Measurements from ENCODE around the gene RYR2. TPM values are rescaled to one million over a fixed set of nuclear protein-coding genes. Genes with fewer than 3 reads are reported as not detected.

The RYR2 gene
- total and polyA plus RNA-seq, 2 of the 8 experiments (the other 6 are each of a cell fraction or from before 2014, with no cell fraction given), result 1.3 to 4.4 TPM

DNA sequence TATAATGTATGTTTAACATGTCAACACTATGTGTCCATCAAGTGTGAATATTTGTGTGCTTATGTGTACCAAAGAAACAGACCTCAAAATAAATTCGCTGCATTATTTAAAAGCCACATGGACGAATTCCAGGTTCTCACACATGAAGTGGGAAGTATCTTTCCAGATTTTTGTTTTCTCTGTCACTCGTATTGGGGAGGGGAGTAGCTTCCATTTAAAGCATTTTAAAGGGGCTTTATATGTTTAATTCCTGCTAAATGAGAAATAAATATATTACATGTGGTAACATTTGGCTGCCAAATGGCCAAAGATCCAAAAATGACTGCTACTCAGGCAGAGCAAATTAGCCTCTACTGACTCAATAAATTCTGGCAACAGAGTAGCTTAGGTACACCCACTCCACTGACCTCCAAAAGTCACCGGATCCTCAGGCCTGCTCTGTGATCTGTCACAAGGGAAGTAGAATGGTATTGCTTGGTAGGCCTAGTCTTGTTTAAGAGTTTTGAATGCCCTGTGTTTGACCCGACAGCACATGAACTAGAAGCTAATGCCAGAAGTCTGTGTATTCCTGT is 670.7 kb downstream of the RYR2 start:
- no peaks in the 10 kb centered on the region for H3K79me1 ChIP-seq (ENCODE audit: low read depth, low read length)
- H3K4me3 ChIP-seq (ENCODE audit: extremely low read depth in 1 of 4, insufficient read depth in 2 of 4, low read depth in 3 of 4, low read length in 4 of 4), result no peak overlapping the region
- H3K56ac ChIP-seq (replicated peaks; ENCODE audit: insufficient read length, low read depth, low read length), result no peak overlapping the region
- H4K5ac ChIP-seq (ENCODE audit: insufficient read length, low read depth, low read length), result no peak overlapping the region
- no peak overlapping the region for H4K91ac ChIP-seq (replicated peaks; ENCODE audit: insufficient read length, low read length)
- H2BK5ac ChIP-seq (ENCODE audit: low read depth, low read length), result no peak overlapping the region
- no peak overlapping the region for H2BK120ac ChIP-seq (replicated peaks; ENCODE audit: low read depth, low read length)
- 97% methylated on average over 5 of the region's 5 CpGs; no CpG with 5 or more reads in 1 of the 2 experiments for WGBS, 2 experiments (ENCODE audit: extremely low coverage in 1 of 2, insufficient coverage in 1 of 2, insufficient read length in 1 of 2, insufficient replicate concordance in 2 of 2, low coverage in 1 of 2, low lambda C conversion rate in 2 of 2, missing lambda C conversion rate in 1 of 2)
- H2BK12ac ChIP-seq (ENCODE audit: low read depth, low read length), result no peak overlapping the region
- no peaks in the 10 kb centered on the region for H4K20me1 ChIP-seq (replicated peaks in 1 of 2; ENCODE audit: control insufficient read depth in 1 of 2, insufficient read depth in 2 of 2, low read length in 2 of 2)
- no peak overlapping the region for H4K8ac ChIP-seq (ENCODE audit: extremely low read depth, insufficient read depth, low read length)
- no peaks in the 10 kb centered on the region for H3K79me2 ChIP-seq (ENCODE audit: control insufficient read depth in 1 of 2, insufficient read depth in 2 of 2, low read length in 2 of 2)
- H3K9ac ChIP-seq (replicated peaks in 1 of 4; ENCODE audit: extremely low read depth in 1 of 4, low read depth in 3 of 4, low read length in 3 of 4), result no peak overlapping the region
- H3K4me2 ChIP-seq (ENCODE audit: insufficient read depth in 1 of 2, low read depth in 2 of 2, low read length in 2 of 2), result no peak overlapping the region
- no peaks in the 10 kb centered on the region for H3K36me3 ChIP-seq (ENCODE audit: control insufficient read depth in 2 of 4, insufficient read depth in 4 of 4, low read length in 3 of 4)
- no peak overlapping the region for H3K4ac ChIP-seq (replicated peaks; ENCODE audit: insufficient read length, low read depth, low read length)
- H3K27me3 ChIP-seq (replicated peaks in 1 of 4; ENCODE audit: control insufficient read depth in 3 of 4, extremely low read depth in 1 of 4, insufficient read depth in 3 of 4, low read length in 3 of 4), result no peaks in the 10 kb centered on the region
- no peak overlapping the region for H2BK20ac ChIP-seq (ENCODE audit: low read length)
- POLR2A ChIA-PET (ENCODE audit: partially characterized antibody), result no interaction called here
- CTCF ChIA-PET (ENCODE audit: partially characterized antibody), result interaction anchor here (1.3 to 1.8 kb wide), 3 partner anchors 10 to 43 kb away, joined by 3 to 4 read pairs (median 3); no protein-coding TSS in a partner anchor
- no peak overlapping the region for H3K14ac ChIP-seq (ENCODE audit: insufficient read length)
- no peak for DNase-seq (ENCODE audit: low read depth in 1 of 2, low spot score in 2 of 2)
- FAIRE-seq, result no peak
- H3K23ac ChIP-seq (ENCODE audit: insufficient read length), result no peak overlapping the region
- no peak overlapping the region for H2AK5ac ChIP-seq (ENCODE audit: low read depth, low read length)
- H3K18ac ChIP-seq (ENCODE audit: extremely low read depth, low read length), result no peak overlapping the region
- no peak overlapping the region for H2BK15ac ChIP-seq (ENCODE audit: low read length)
- H3K27ac ChIP-seq (ENCODE audit: low read depth, low read length), result no peak overlapping the region
- H3K9me3 ChIP-seq (ENCODE audit: insufficient read depth in 2 of 2, low read depth in 1 of 2, low read length in 1 of 2), result no peaks in the 10 kb centered on the region
- no peaks in the 10 kb centered on the region for H3K4me1 ChIP-seq (replicated peaks in 1 of 4; ENCODE audit: control insufficient read depth in 3 of 4, insufficient read depth in 4 of 4, low read length in 3 of 4)
- H3K23me2 ChIP-seq (ENCODE audit: low read depth, low read length), result no peaks in the 10 kb centered on the region
- no peak overlapping the region for H2AFZ ChIP-seq (ENCODE audit: low read length)
- TF ChIP-seq SP2 (IDR thresholded peaks at IDR 0.05; ENCODE audit: low read length) (no peak), BRCA1 (IDR thresholded peaks at IDR 0.05; ENCODE audit: low read depth, low read length) (no peak), RAD21 (IDR thresholded peaks at IDR 0.05 in 1 of 2, conservative IDR thresholded peaks at IDR 0.05 in 1 of 2; ENCODE audit: low read depth in 2 of 2, low read length in 2 of 2) (no peak), EZH2 (IDR thresholded peaks at IDR 0.05; ENCODE audit: low read depth, low read length, severe bottlenecking) (no peak), RBBP5 (IDR thresholded peaks at IDR 0.05; ENCODE audit: borderline replicate concordance, low read depth, low read length) (no peak), RXRA (IDR thresholded peaks at IDR 0.05; ENCODE audit: insufficient read depth, low read depth, low read length) (no peak), EGR1 (IDR thresholded peaks at IDR 0.05; ENCODE audit: borderline replicate concordance, low read depth, low read length) (no peak), TEAD4 (IDR thresholded peaks at IDR 0.05; ENCODE audit: low read depth, low read length) (no peak), POLR2A (IDR thresholded peaks at IDR 0.05; ENCODE audit: control extremely low read depth in 1 of 2, low read depth in 2 of 2, low read length in 2 of 2) (no peak), TAF7 (optimal IDR thresholded peaks at IDR 0.05; ENCODE audit: borderline replicate concordance, low read depth, low read length) (no peak), CHD1 (IDR thresholded peaks at IDR 0.05; ENCODE audit: low read depth, low read length) (no peak), USF2 (IDR thresholded peaks at IDR 0.05; ENCODE audit: low read length) (no peak)
- TF ChIP-seq, protein P1, sequence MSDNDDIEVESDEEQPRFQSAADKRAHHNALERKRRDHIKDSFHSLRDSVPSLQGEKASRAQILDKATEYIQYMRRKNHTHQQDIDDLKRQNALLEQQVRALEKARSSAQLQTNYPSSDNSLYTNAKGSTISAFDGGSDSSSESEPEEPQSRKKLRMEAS (IDR thresholded peaks at IDR 0.05), result no peak
